Measurements from ENCODE around the gene FMNL3.

Gene FMNL3

DNA sequence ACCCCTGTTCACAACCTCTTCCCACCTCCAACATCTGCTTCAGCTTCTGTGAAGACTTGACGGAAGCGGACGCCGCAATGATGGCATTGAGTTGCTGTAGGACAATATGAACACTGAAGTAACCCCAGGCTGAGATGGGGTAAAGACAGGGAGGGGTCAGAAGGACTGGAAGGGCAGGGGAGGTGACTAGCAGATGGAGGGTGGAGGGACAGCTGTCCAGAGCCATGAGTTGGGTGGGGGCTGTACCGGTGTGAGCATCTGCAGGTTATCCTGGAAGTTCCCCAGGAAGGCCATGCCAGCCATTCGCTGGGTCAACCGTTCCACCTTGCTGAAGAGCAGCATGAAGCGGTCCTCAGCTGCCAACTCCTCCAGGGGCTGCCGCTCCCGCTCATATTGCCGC is 57.8 kb downstream of the FMNL3 start:
- DNase-seq (ENCODE audit: low spot score) = no peak

DNA sequence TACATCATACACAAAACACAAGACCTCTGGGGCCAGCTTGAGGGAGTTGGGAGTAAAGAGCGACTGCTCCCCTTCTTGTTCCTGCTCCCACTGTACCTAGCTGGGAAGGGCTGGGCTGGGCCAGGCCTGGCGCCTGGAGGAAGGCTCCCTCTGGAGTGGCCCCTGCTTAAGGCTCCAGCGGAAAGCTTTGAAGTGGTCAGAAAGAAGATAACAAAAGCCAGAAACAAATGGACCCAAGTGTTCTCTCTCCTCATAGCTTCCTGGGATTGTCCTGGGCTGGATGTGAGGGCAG is 58.5 kb downstream of the FMNL3 start:
- DNase-seq (ENCODE audit: low spot score) = no peak

DNA sequence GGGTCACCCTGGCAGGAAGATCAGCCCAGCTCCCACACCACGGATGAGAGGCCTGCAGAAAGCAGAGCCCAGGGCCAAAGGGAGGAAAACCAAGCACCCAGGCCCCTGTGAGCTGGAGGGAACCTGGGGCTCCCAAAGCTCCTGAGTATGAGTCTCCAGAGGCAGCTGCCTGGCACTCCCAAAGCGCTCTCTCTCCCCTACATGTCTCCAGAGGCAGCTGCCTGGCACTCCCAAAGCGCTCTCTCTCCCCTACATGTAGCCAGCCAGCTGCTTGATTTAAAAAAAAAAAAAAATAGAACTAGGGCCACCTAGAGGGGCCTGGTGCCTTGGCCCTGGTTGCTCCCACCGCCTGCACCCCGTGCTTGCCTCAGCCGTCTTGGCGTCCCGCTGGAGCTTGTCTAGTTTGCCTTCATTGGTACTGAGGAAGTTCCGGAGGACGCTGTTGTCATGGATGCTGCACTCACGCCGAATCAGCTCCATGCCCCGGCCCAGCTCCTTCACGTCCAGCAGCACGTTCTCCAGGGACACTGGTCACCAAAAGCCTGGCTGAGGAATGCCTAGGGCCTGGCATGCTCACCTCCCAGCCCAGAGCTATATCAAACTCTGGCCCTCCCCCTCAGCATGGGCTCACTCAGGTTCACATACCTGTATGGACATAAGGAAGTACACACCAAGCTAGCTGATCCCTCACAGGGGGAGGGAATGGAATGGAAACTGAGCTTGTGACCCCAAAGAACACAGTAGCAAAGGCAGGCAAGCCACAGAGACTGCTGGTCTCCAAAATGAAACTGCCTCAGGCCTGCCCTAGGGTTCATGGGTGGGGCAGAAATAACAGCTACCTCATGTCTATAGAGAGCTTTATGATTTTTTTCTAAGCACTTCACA is 59.1 kb downstream of the FMNL3 start:
- DNase-seq (ENCODE audit: low spot score) = no peak

DNA sequence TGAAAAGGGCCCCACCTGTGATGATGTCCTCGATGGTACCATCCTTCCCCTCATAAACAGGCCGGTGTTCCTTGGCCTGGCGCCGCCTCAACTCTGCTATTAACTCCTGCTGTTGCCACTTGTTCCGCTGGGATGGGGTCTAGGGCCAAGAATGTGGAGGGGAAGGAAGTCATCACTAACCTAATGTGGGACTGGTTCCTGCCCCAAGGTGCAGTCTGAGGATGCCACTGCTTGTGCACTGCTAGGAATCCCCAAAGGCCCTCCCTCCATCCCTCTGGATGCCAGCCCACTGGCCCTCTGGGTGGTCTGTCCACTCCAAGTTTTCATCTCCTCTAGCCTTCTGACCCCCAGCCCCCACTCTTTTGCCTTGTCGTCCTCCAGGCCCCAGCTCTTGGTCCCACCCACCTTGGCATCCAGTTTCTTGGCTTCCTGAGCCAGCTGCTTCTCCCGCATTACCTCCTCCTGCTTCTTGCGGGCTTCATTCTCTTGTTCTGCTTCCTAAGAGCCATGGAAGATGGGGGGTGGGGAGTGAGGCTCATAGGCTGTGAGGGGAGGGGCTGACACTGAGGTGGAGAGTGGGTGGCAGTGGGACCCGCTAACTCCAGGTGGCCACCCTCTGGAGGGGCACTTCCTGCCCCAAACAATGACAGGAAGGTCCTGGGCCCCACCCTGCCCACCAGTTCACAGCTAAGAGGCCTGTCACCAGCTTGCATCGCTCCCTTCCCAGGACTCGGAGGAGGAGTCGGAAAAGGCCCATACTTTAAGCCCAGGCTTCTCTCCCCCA is 60.1 kb downstream of the FMNL3 start:
- DNase-seq (ENCODE audit: low spot score) = no peak

DNA sequence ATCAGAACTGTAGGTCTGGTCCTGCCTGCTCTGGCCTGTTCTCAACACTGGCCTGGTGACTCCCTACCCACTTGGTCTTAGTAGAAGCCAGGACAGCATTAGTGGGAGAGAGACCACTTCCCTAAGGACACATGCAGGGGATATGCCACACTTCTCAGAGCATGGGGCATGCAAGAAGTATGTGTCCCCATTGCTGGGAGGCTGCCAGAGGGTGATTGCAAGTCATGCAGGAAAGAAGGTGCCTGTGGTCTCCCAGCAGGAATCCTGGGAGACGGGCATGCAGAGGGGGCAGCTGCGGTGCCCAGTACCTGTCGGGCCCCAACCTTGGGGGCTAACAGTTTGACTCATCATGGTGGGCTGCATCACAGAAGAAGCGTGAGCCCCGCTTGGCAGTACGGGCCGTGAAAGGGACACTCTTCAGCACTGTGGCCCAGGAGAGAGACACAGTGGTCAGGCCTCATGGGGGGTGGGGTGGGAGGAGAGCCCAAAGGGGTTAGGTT is 60.8 kb downstream of the FMNL3 start:
- no peak for DNase-seq (ENCODE audit: low spot score)

DNA sequence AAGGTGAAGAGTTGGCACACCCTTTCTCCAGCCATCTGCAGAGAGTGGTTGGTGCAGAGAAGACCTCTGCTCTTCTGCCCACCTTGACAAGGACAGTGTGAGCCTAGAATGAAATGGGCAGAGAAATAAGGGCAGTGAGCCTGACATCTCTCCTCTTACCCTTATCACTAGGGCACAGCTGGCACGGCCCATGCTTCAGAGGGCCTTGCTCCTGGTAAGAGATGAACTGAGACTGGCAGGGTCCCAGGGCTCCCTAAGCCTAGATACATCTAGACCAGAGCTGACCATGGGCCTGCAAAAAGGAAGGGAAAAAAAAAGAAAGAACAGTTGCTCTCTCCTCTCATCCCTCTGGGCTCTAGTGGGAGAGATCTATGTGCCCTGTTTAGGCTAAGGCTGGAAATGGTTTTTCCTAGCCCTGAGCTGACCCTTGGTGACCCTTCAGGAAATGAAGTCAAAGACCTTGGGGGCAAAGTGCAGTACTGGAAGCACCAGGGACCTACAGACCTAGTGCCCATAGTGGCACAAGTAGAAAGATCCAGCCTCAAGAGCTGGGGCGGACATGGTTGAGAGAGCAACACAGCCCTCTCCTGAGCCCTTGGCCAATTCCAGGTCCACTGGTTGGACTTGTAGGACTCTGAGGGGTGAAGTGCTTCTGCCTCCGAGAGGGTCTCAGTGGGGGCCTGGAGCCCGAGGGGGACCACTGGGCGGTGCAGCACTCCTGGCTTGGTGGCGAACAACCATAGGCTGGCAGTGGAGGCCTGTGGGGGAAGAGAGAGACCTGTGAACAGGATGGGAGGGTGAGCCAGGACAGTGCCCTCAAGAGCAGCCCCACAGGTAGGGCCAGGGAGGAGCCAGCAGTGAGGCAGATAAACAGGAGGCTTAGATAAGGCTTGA is 61.8 kb downstream of the FMNL3 start:
- DNase-seq (ENCODE audit: low spot score) = no peak

DNA sequence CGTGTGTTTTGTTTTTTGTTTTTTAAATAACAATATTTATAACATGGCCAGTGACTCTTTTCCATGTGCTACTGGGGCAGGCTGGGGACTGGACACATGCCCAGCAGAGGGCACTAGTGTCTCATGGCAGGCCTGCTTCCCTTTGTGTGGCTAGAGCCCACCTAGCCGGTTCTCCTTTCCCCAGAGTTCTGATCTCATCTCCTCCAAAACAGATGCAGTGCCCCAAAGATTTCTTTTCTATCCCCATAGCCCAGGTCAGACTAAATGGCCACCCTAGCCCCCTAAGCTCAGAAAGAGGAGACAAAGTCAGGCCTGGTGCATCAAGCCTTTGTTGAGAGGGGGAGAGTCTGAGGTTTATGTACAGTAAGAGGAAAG is 62.6 kb downstream of the FMNL3 start:
- DNase-seq (ENCODE audit: low spot score) = peak; percentile 94

DNA sequence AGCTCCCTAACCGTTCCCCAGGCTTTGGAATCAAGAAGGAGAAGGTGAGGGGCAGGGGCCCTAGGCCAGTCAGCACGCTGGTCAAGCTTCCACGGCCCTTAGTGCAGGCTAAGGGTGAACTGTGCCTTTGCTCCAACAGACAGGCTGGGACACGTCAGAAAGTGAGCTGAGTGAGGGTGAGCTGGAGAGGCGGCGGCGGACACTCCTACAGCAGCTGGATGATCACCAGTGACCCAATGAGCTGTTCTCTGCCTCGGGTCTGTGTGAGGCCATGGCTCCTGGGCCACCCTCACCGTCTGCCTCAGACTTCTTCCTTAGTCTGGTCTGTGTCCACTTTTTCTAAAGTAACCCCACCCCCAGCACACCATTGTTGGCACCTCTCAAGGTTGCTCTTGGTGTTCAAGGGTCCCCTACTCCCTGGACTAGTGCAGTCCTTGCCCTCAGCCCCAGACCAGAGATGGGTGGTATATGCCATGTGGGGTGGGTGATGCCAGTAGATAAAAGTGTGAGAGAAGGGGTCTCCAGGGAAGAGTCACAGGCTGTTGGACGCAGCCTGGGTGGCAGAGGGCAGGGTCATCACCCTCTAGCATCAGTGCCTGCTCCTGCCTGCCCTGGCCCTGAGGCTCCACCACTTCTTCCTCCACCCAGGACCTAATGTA is 63.1 kb downstream of the FMNL3 start:
- no peak for DNase-seq (ENCODE audit: low spot score)

DNA sequence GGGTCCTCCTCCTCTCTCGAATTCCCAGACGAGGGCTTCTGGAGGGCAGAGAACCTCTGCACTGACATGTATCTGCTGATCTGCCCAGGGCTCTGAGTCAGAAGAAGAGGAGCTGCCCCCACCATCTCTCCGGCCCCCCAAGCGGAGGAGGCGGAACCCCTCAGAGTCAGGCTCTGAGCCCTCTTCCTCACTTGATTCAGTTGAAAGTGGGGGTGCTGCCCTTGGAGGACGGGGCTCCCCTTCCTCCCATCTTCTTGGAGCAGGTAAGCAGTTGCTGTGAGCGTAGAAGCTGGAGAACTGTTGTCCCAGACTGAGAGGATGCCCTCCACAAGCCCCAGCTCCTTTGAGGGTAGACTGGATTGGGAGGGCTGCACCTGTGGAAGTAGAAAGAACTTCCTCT is 64.1 kb downstream of the FMNL3 start:
- DNase-seq (ENCODE audit: low spot score) = no peak

DNA sequence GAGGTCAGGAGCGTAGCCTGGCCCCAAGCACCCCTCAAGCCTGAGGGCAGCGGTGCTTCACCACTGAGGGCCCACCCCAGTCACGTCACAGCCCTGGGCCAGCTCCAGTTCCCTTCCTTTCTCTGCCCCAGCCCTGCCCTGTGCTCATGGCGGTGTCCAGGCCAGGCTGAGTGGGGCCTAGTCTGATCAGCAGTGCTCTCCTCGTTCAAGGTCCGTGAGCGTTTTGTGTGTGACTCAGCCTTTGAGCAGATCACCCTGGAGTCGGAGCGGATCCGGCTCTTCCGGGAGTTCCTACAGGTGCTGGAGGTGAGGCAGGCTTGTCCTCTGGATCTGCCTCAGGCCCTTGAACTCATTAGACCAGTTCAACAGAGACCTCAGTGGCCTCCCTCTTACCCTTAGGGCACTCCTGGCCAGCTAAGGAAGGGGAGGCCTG is 64.8 kb downstream of the FMNL3 start:
- no peak for DNase-seq (ENCODE audit: low spot score)

DNA sequence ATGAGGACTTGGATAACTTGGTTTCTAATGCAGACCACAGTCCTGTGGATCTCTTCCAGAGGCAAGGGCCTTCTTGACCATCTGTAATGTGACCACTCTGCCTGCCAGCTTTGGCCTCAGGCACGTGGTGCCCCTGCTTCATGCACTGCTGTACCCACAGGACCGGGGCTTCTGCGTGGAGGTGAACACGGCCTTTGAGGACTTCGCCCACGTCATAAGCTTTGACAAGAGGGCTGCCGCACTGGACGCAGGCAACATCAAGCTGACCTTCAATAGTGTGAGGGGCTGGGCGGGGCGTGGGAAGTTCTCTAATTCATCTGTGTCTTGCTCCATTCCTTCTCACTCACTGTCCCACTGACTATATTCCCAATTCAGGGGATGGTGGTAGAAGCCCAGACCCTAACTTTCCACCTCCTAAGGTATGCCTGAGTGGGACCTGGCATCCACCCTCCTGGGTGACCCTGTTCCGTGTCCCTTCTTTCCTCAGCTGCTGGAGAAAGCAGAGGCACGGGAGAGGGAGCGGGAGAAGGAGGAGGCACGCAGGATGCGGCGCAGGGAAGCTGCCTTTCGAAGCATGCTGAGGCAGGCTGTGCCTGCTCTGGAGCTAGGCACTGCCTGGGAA is 65.3 kb downstream of the FMNL3 start:
- DNase-seq (ENCODE audit: low spot score) = no peak

DNA sequence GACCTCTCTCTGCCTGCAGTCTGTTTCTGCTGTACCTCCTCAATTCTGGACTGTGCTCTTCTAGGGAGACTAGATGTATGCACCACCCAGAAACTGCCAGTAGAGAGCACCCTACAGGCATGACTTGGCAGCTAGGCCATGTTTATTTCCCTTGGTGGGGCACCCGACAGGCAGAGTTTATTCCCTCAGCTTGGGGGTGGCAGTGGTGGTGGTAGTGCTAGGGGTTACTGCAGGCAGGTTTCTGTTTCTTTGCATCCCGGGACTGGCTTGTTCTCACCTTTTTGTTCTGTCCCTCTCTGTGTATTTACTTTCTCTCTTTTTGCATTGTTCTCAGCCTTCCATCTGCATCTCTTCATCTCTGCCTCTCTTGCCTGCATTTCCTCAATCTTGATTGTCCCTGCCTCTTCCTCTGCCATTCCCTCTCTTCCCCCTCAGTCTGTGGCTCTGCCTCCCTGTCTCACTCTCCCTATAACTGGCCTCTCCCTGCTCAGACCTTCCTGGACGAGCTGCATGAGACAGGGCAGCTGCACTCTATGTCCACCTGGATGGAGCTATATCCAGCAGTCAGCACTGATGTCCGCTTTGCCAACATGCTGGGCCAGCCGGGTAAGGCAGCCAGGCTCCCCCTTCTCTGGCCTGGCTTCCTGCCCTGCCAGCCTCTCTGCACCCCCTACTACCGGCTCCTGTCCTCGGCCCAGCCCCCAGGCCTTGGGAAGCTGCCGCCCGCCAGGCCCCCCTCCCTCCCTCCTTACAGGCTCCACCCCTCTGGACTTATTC is 70.0 kb downstream of the FMNL3 start:
- DNase-seq (ENCODE audit: low spot score) = peak; percentile 81

DNA sequence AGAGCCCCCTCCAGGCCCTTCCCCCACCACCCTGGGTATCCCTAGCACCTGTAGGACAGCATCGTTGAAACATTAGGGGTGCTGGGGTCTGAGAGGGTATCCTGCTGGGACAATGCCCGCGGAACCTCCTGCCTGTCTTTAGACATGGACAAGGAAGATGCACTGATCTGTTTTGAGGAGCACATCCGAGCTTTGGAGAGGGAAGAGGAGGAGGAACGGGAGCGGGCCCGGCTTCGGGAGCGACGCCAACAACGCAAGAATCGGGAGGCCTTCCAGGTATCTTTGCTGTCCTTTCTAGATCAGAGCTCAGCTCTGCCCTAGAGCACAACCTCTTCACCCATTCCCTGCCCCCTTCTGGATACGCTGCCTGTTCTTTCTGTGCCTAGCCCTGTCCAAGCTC is 70.6 kb downstream of the FMNL3 start:
- no peak for DNase-seq (ENCODE audit: low spot score)

DNA sequence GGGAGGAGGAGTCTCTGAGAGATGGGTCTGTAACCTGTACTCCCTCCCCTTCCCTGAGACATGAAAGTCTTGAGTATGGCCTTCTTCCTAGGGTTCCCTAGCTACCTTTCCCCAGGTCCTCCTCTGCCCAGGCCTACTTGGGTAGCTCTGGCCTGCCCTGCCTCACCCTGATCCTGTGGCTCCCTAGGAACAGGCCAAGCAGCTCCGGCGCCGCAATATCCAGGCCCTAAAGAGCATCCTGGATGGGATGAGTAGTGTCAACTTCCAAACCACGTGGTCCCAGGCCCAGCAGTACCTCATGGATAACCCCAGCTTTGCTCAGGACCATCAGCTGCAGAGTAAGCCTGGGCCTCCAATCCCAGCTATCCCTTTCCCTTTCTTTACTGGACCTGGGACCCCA is 71.5 kb downstream of the FMNL3 start:
- DNase-seq (ENCODE audit: low spot score) = no peak

DNA sequence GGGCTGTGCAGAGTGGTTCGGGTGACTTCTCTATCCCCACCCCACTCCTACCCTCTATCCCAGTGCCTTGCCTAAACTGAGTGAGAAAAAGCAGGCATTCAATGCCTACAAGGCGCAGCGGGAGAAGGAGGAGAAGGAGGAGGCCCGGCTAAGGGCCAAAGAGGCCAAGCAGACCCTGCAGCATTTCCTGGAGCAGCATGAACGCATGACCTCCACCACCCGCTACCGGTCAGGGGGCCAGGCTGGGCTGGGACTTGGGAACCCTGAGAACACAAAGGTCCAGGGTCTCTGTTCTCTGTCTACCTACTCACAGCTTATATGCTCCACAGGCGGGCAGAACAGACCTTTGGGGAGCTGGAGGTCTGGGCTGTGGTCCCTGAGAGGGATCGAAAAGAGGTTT is 72.2 kb downstream of the FMNL3 start:
- DNase-seq (ENCODE audit: low spot score) = no peak

DNA sequence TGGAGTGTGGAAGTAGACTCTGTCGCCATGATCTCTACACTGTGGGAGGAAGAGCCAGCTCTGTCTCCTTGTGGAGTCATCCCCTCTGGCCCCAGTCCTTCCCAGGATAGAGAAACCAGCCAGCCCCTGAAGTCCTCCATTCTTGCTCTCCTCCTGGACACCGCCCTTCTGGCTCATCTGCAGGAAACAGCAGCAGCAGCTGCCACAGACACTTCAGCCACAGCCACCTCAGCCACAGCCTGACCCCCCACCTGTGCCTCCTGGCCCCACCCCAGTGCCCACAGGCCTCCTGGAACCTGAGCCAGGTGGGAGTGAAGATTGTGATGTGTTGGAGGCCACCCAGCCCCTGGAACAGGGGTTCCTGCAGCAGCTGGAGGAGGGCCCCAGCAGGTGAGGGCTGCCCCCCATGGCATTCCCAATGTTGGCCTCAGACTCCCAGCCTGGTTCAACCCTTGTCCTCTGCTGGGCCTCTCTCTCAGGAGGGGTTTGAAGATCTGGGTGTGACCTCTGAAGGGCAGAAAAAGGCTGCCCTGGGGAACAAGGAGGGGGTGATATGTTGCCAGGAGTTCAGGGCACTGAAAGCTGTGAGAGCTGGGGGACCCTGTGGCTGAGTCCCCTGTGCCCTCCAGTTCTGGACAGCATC is 73.4 kb downstream of the FMNL3 start:
- DNase-seq (ENCODE audit: low spot score) = no peak

DNA sequence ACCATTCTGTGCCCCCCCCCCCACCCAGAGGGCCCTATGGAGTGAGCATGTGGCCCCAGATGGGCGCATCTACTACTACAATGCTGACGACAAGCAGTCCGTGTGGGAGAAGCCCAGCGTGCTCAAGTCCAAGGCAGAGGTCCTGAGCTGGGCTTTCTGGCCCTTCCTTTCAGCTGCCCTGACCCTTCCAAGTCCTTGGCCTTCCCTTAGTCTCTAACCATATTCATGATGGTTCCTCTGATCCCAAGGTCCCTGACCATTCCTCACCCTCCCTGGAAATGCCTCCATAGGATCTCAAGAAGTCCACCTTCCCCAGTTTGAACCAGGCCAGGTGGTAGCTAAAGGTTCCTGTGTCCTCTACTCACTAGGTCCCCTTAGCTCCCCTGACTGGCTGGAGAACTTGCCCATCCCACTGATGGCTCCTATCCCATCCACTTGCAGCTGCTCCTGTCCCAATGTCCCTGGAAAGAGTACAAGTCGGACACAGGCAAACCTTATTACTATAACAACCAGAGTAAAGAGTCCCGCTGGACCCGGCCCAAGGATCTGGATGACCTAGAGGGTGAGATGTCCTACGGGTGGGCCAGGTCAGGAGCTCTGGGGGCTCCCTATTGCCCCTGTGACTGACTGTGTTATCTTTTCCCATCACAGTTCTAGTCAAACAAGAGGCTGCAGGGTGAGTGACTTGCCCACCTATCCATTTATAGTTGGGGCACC is 74.1 kb downstream of the FMNL3 start:
- DNase-seq (ENCODE audit: low spot score) = no peak

DNA sequence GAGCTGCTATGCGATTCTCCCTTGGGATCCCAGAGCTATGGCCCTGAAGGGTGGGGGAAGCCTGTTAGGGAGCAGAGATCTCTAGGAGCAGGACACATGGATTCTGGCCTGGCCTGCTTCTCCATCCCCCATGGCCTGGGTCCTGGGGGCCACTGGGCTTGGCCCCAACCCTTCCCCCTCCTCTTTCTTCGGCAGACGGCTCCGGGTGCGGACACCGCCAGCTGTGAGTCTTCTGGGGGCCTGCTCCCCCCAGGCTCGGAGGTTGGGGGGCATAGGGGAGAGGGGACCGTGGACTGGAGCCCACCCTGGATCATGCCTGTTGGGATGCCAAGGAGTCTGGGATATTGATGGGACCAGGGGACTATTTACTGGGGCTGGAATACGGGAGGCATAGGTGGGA is 74.8 kb downstream of the FMNL3 start:
- no peak for DNase-seq (ENCODE audit: low spot score)

DNA sequence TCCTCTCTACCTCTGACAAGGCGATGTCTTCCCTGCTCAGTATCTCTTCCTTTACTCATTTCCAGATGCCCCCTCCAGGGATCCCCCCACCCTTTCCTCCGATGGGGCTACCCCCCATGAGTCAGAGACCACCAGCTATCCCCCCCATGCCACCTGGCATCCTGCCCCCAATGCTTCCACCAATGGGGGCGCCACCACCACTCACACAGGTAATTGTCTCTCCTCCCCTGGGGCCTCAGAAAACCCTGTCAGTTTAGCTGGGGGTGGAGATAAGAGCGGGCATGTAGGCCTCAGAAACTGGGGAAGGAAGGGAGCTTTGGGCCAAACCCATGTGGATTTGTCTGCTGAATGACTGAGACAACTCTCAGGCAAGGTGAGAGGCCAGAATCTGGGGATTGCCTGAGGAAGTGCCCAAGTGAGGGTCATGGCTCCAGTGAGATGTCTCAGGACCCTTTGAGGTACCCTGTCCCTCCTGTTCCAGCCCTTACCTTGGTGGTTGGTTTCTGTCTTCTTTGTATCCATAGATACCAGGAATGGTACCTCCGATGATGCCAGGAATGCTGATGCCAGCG is 75.8 kb downstream of the FMNL3 start:
- no peak for DNase-seq (ENCODE audit: low spot score)

Data from HuH-7.5 (cell line).